ENCODE data around the gene KCTD13.

- TF ChIP-seq, protein P1, sequence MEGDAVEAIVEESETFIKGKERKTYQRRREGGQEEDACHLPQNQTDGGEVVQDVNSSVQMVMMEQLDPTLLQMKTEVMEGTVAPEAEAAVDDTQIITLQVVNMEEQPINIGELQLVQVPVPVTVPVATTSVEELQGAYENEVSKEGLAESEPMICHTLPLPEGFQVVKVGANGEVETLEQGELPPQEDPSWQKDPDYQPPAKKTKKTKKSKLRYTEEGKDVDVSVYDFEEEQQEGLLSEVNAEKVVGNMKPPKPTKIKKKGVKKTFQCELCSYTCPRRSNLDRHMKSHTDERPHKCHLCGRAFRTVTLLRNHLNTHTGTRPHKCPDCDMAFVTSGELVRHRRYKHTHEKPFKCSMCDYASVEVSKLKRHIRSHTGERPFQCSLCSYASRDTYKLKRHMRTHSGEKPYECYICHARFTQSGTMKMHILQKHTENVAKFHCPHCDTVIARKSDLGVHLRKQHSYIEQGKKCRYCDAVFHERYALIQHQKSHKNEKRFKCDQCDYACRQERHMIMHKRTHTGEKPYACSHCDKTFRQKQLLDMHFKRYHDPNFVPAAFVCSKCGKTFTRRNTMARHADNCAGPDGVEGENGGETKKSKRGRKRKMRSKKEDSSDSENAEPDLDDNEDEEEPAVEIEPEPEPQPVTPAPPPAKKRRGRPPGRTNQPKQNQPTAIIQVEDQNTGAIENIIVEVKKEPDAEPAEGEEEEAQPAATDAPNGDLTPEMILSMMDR (IDR thresholded peaks at IDR 0.05 in 4 of 5, conservative IDR thresholded peaks at IDR 0.05 in 1 of 5): no peak
- TF ChIP-seq POLR2A (IDR thresholded peaks at IDR 0.05): no peak
Observed at GRCh38 chr16:29961127-29961478, 35.1 kb upstream of the KCTD13 start.

Data from gastrocnemius medialis (tissue), 4 donors.